Neural cell (in vitro differentiated cells): ENCODE measurements around the gene PDLIM1. TPM values are rescaled to one million over a fixed set of nuclear protein-coding genes. Genes with fewer than 3 reads are reported as not detected.

ENCODE experiments used
- H2AFZ ChIP-seq: fragments of 200-600, 300-800 bp; sonication (generic), shearing (Covaris generic); 2 replicates; pipeline ENCODE4 v1.6.0; 2014; ENCODE audit warnings: low read depth, mild to moderate bottlenecking, antibody characterized with exemption, low read length, moderate library complexity
- H3F3A ChIP-seq: fragments of 200-600 bp; shearing (Covaris generic); 2 replicates; pipeline ENCODE4 v1.6.1; 2016; ENCODE audit warnings: mild to moderate bottlenecking, moderate library complexity, mixed read lengths, antibody characterized with exemption, low read length; ENCODE audit not compliant: insufficient read depth, poor library complexity, severe bottlenecking
- H3K27ac ChIP-seq: fragments of 200-600, 300-800 bp; sonication (generic), shearing (Covaris generic); 2 replicates; pipeline ENCODE4 v1.5.1; 2014; ENCODE audit warnings: mild to moderate bottlenecking, low read length, moderate library complexity
- H3K27me3 ChIP-seq: fragments of 300-800, 200-600 bp; sonication (generic), shearing (Covaris generic); 2 replicates; pipeline ENCODE4 v1.6.0; 2014; ENCODE audit warnings: mild to moderate bottlenecking, low read depth, low read length, moderate library complexity; ENCODE audit not compliant: insufficient read depth
- H3K36me3 ChIP-seq: fragments of 300-800, 200-600 bp; sonication (generic), shearing (Covaris generic); 2 replicates; pipeline ENCODE4 v1.5.1; 2014; ENCODE audit warnings: mild to moderate bottlenecking, antibody characterized with exemption, low read length, moderate library complexity; ENCODE audit not compliant: insufficient read depth
- H3K4me2 ChIP-seq: fragments of 300-800, 200-600 bp; sonication (generic), shearing (Covaris generic); 2 replicates; pipeline ENCODE4 v1.6.0; 2014; ENCODE audit warnings: mild to moderate bottlenecking, low read length
- H3K4me3 ChIP-seq: fragments of 300-800, 200-600 bp; sonication (generic), shearing (Covaris generic); 2 replicates; pipeline ENCODE4 v1.5.1; 2014; ENCODE audit warnings: mild to moderate bottlenecking, low read length, moderate library complexity
- H3K79me2 ChIP-seq: fragments of 200-600 bp; shearing (Covaris generic); replicated peaks from 2 replicates; pipeline ENCODE4 v1.6.0; 2014; ENCODE audit warnings: mild to moderate bottlenecking, low read length, moderate library complexity; ENCODE audit not compliant: insufficient read depth
- H3K9ac ChIP-seq: fragments of 300-800, 200-600 bp; sonication (generic), shearing (Covaris generic); 2 replicates; pipeline ENCODE4 v1.6.1; 2016; ENCODE audit warnings: mild to moderate bottlenecking, low read length, mixed read lengths
- H3K9me2 ChIP-seq: fragments of 200-600 bp; shearing (Covaris generic); 2 replicates; pipeline ENCODE4 v1.6.1; 2016; ENCODE audit warnings: mild to moderate bottlenecking, low read length, mixed read lengths; ENCODE audit not compliant: insufficient read depth
- H3K9me3 ChIP-seq: fragments of 200-600, 300-800 bp; sonication (generic), shearing (Covaris generic); 2 replicates; pipeline ENCODE4 v1.6.1; 2016; ENCODE audit warnings: mild to moderate bottlenecking, mixed run types, low read length, moderate library complexity, mixed read lengths
- H4K20me1 ChIP-seq: fragments of 200-600 bp; shearing (Covaris generic); 2 replicates; pipeline ENCODE4 v1.6.1; 2016; ENCODE audit warnings: mild to moderate bottlenecking, mixed run types; ENCODE audit not compliant: insufficient read depth
- EP300 ChIP-seq: fragments of 450-650 bp; conservative IDR thresholded peaks from 2 replicates; pipeline ENCODE4 v1.6.1; 2014; ENCODE audit warnings: antibody characterized with exemption, mild to moderate bottlenecking, moderate library complexity; ENCODE audit not compliant: poor library complexity, severe bottlenecking
- EZH2 ChIP-seq: fragments of 200-600, 300-800 bp; shearing (Covaris generic), sonication (generic); IDR thresholded peaks from 2 replicates; pipeline ENCODE4 v1.6.1; 2014; ENCODE audit warnings: antibody characterized with exemption, low read length, borderline replicate concordance, mild to moderate bottlenecking; ENCODE audit not compliant: insufficient read depth, poor library complexity, severe bottlenecking
- MXI1 ChIP-seq: fragments of 450-650 bp; conservative IDR thresholded peaks from 2 replicates; pipeline ENCODE4 v1.6.1; 2014; ENCODE audit warnings: antibody characterized with exemption, mild to moderate bottlenecking; ENCODE audit not compliant: poor library complexity, severe bottlenecking
- POLR2AphosphoS5 ChIP-seq: IDR thresholded peaks from 2 replicates; pipeline ENCODE4 v1.6.1; 2012
- RAD21 ChIP-seq: fragments of 450-650 bp; conservative IDR thresholded peaks from 2 replicates; pipeline ENCODE4 v1.6.1; 2014; ENCODE audit warnings: antibody characterized with exemption, mild to moderate bottlenecking, moderate library complexity
- REST ChIP-seq: IDR thresholded peaks from 2 replicates; pipeline ENCODE4 v1.6.1; 2012; ENCODE audit warnings: borderline replicate concordance
- SMC3 ChIP-seq: fragments of 450-650 bp; conservative IDR thresholded peaks from 2 replicates; pipeline ENCODE4 v1.6.1; 2014; ENCODE audit warnings: antibody characterized with exemption, mild to moderate bottlenecking, moderate library complexity; ENCODE audit not compliant: poor library complexity
- TAF1 ChIP-seq: IDR thresholded peaks from 2 replicates; pipeline ENCODE4 v1.6.1; 2012; ENCODE audit warnings: low read depth
- polyA plus RNA-seq: library from polyadenylated mRNA; depleted of rRNA; stranded (reverse); fragments of >200 nt; gene quantifications from 2 replicates; pipeline ENCODE4 v1.2.3, GENCODE V29; 2014
- TF ChIP-seq, protein P1 (sequence below): fragments of 450-650 bp; IDR thresholded peaks from 2 replicates; pipeline ENCODE4 v1.5.1; 2014; ENCODE audit warnings: antibody characterized with exemption, mild to moderate bottlenecking, moderate library complexity; ENCODE audit not compliant: poor library complexity, severe bottlenecking

Gene PDLIM1
- polyA plus RNA-seq, 1 donor from 2014 or later = 1.0 TPM

DNA sequence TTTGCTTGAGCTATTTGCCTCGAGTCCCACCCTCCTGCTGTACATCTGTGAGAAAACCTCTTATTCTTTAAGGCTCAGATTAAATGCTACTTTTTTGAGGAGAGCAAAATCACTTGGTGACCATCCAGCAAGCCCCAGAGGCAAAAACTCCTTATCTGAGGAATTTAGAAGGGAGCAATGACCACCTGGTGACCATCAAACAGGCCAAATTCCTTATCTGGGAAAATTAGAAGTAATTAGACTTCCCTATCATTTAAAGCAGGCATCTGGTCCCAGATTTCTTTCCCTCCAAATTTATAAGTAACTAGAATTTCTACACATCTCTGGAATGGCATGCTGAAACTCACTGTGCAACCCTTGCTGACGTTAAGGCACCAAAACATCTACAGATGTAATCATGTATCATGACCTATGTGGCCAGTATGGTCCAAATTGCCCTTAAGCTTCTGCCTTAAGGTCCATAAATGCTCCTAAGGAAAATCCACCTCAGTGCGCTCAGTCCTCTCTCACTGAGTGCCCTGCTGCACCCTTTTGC lies 40.9 kb upstream of the PDLIM1 start:
- Histone ChIP-seq H3K4me3 (no peak overlapping the region), H3K9me3 (no peaks in the 10 kb centered on the region), H3K4me2 (no peak overlapping the region), H3K27ac (no peak overlapping the region), H3K9me2 (no peaks in the 10 kb centered on the region), H4K20me1 (no peaks in the 10 kb centered on the region), H3K79me2 (no peaks in the 10 kb centered on the region), H3K27me3 (no peaks in the 10 kb centered on the region), H3K36me3 (no peaks in the 10 kb centered on the region), H2AFZ (no peak overlapping the region), H3K9ac (no peak overlapping the region), H3F3A (no peaks in the 10 kb centered on the region)
- TF ChIP-seq REST = no peak
- no peak for TF ChIP-seq EP300
- TF ChIP-seq POLR2AphosphoS5 = no peak
- TF ChIP-seq, protein P1, sequence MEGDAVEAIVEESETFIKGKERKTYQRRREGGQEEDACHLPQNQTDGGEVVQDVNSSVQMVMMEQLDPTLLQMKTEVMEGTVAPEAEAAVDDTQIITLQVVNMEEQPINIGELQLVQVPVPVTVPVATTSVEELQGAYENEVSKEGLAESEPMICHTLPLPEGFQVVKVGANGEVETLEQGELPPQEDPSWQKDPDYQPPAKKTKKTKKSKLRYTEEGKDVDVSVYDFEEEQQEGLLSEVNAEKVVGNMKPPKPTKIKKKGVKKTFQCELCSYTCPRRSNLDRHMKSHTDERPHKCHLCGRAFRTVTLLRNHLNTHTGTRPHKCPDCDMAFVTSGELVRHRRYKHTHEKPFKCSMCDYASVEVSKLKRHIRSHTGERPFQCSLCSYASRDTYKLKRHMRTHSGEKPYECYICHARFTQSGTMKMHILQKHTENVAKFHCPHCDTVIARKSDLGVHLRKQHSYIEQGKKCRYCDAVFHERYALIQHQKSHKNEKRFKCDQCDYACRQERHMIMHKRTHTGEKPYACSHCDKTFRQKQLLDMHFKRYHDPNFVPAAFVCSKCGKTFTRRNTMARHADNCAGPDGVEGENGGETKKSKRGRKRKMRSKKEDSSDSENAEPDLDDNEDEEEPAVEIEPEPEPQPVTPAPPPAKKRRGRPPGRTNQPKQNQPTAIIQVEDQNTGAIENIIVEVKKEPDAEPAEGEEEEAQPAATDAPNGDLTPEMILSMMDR = no peak
- no peak for TF ChIP-seq MXI1
- no peak for TF ChIP-seq SMC3
- TF ChIP-seq RAD21 = no peak
- no peak for TF ChIP-seq TAF1
- TF ChIP-seq EZH2 = no peak

GRCh38 chr10:95330966-95331453 lies 40.2 kb upstream of the PDLIM1 start:
- Histone ChIP-seq H3K27ac (no peak overlapping the region), H3K27me3 (no peaks in the 10 kb centered on the region)

More at GRCh38 chr10:95330966-95331453, 40.2 kb upstream of the PDLIM1 start:
- Histone ChIP-seq H4K20me1 (no peaks in the 10 kb centered on the region), H3K9me3 (no peaks in the 10 kb centered on the region), H3K9ac (no peak overlapping the region), H3F3A (no peaks in the 10 kb centered on the region), H3K79me2 (no peaks in the 10 kb centered on the region), H3K9me2 (no peaks in the 10 kb centered on the region), H3K36me3 (no peaks in the 10 kb centered on the region), H3K4me3 (no peak overlapping the region), H2AFZ (no peak overlapping the region), H3K4me2 (no peak overlapping the region)
- TF ChIP-seq REST (no peak), EZH2 (no peak), MXI1 (no peak), POLR2AphosphoS5 (no peak), SMC3 (no peak), EP300 (no peak), TAF1 (no peak)
